Measurements from ENCODE around the gene SPSB1. TPM values are rescaled to one million over a fixed set of nuclear protein-coding genes. Genes with fewer than 3 reads are reported as not detected.

Gene SPSB1
- total and polyA plus RNA-seq, 7 experiments from 2014 or later, result 1.4 to 10.3 (median 1.9) TPM

GRCh38 chr1:9294405-9294773 is 1.7 kb downstream of the SPSB1 start:
- H3K27ac Mint-ChIP-seq, result no peak overlapping the region
- H3K4me3 Mint-ChIP-seq, result peak overlapping the region in 1 of 10 donors; percentile 57
- POLR2A ChIA-PET, result no interaction called here
- DNase-seq (no peak), ATAC-seq (no peak)
- intact Hi-C loops (cut with micrococcal nuclease), result loop anchor here (5.0 kb wide), 3 partner anchors 118 to 293 kb away; partner anchors contain the start of gene TMEM201 (in 1 of the 2)
- peaks cover 6 to 35% (median 27%) of the 10 kb centered on the region in 7 donors for H3K4me1 Mint-ChIP-seq
- CTCF ChIA-PET, result interaction anchor here (0.6 kb wide), 1 partner anchor 85 kb away, joined by 3 read pairs; no protein-coding TSS in a partner anchor
- H3K27me3 Mint-ChIP-seq, result no peaks in the 10 kb centered on the region
- Histone ChIP-seq H3K36me3 (ENCODE audit: control insufficient read depth in 2 of 3, insufficient read depth in 3 of 3, low read length in 3 of 3) (no peaks in the 10 kb centered on the region), H3K9me3 (ENCODE audit: control insufficient read depth in 2 of 3, low read length in 3 of 3) (no peaks in the 10 kb centered on the region), H3K4me3 (ENCODE audit: low read length) (peak overlapping the region; percentile 55), H3K27me3 (ENCODE audit: control insufficient read depth in 2 of 2, insufficient read depth in 2 of 2, low read length in 2 of 2) (no peaks in the 10 kb centered on the region), H3K4me1 (ENCODE audit: control insufficient read depth in 2 of 2, insufficient read depth in 2 of 2, low read length in 2 of 2) (peaks cover 6 to 19% of the 10 kb centered on the region in 2 donors), H3K27ac (ENCODE audit: low read depth, low read length) (no peak overlapping the region)
- H3K9me3 Mint-ChIP-seq, result no peaks in the 10 kb centered on the region
- peaks cover 0 to 5% (median 0%) of the 10 kb centered on the region in 5 donors for H3K36me3 Mint-ChIP-seq

- Histone ChIP-seq H3K4me1 (ENCODE audit: control insufficient read depth in 2 of 2, insufficient read depth in 2 of 2, low read length in 2 of 2) (peaks cover 6 to 15% of the 10 kb centered on the region in 2 donors), H3K27ac (ENCODE audit: low read depth, low read length) (no peak overlapping the region), H3K4me3 (ENCODE audit: low read length) (no peak overlapping the region), H3K9me3 (ENCODE audit: control insufficient read depth in 2 of 3, low read length in 3 of 3) (no peaks in the 10 kb centered on the region), H3K36me3 (ENCODE audit: control insufficient read depth in 2 of 3, insufficient read depth in 3 of 3, low read length in 3 of 3) (no peaks in the 10 kb centered on the region), H3K27me3 (ENCODE audit: control insufficient read depth in 2 of 2, insufficient read depth in 2 of 2, low read length in 2 of 2) (no peaks in the 10 kb centered on the region)
- Mint-ChIP-seq H3K27ac (peak overlapping the region in 5 of 9 donors; percentile 38 to 84 (median 59)), H3K27me3 (no peaks in the 10 kb centered on the region), H3K9me3 (no peaks in the 10 kb centered on the region), H3K4me1 (peaks cover 6 to 29% (median 22%) of the 10 kb centered on the region in 7 donors), H3K36me3 (peaks cover 0 to 5% (median 0%) of the 10 kb centered on the region in 5 donors), H3K4me3 (peak overlapping the region in 6 of 10 donors; percentile 37 to 64 (median 50))
- DNase-seq, result no peak
- CTCF ChIA-PET, result interaction anchor here (0.6 kb wide), 1 partner anchor 84 kb away, joined by 3 read pairs; no protein-coding TSS in a partner anchor
- intact Hi-C loops (cut with micrococcal nuclease), result loop anchor here (5.0 kb wide), 3 partner anchors 117 to 292 kb away; partner anchors contain the start of gene TMEM201 (in 1 of the 2)
- ATAC-seq, result no peak
- POLR2A ChIA-PET, result interaction anchor here (1.0 kb wide), 1 partner anchor 9 kb away, joined by 3 read pairs; no protein-coding TSS in a partner anchor
Measured at GRCh38 chr1:9294910-9295636, 2.4 kb downstream of the SPSB1 start.

- no peaks in the 10 kb centered on the region for H3K27me3 ChIP-seq (ENCODE audit: control insufficient read depth in 2 of 2, insufficient read depth in 2 of 2, low read length in 2 of 2)
- peaks cover 6 to 15% of the 10 kb centered on the region in 2 donors for H3K4me1 ChIP-seq (ENCODE audit: control insufficient read depth in 2 of 2, insufficient read depth in 2 of 2, low read length in 2 of 2)
- no peak overlapping the region for H3K4me3 ChIP-seq (ENCODE audit: low read length)
- peaks cover 9 to 33% (median 23%) of the 10 kb centered on the region in 7 donors for H3K4me1 Mint-ChIP-seq
- POLR2A ChIA-PET, result interaction anchor here (1.0 to 1.2 kb wide), 2 partner anchors 8 to 60 kb away, joined by 3 read pairs; no protein-coding TSS in a partner anchor
- DNase-seq, result no peak
- H3K9me3 Mint-ChIP-seq, result no peaks in the 10 kb centered on the region
- H3K36me3 Mint-ChIP-seq, result peaks cover 0 to 9% (median 4%) of the 10 kb centered on the region in 5 donors
- intact Hi-C loops (cut with micrococcal nuclease), result no loop called here
- CTCF ChIA-PET, result interaction anchor here (2.2 kb wide), 1 partner anchor 159 kb away, joined by 5 read pairs; no protein-coding TSS in a partner anchor
- H3K36me3 ChIP-seq (ENCODE audit: control insufficient read depth in 2 of 3, insufficient read depth in 3 of 3, low read length in 3 of 3), result no peaks in the 10 kb centered on the region
- H3K27ac ChIP-seq (ENCODE audit: low read depth, low read length), result no peak overlapping the region
- peak overlapping the region in 1 of 9 donors; percentile 51 for H3K27ac Mint-ChIP-seq
- H3K27me3 Mint-ChIP-seq, result no peaks in the 10 kb centered on the region
- no peaks in the 10 kb centered on the region for H3K9me3 ChIP-seq (ENCODE audit: control insufficient read depth in 2 of 3, low read length in 3 of 3)
- H3K4me3 Mint-ChIP-seq, result peak overlapping the region in 7 of 10 donors; percentile 2 to 64 (median 37)
- ATAC-seq, result no peak
Measured at GRCh38 chr1:9295884-9296283, 3.2 kb downstream of the SPSB1 start.

GRCh38 chr1:9296850-9297249 is 4.2 kb downstream of the SPSB1 start:
- ChIA-PET POLR2A (interaction anchor here (0.6 to 1.2 kb wide), 2 partner anchors 59 to 534 kb away, joined by 3 read pairs; no protein-coding TSS in a partner anchor), CTCF (interaction anchor here (2.2 kb wide), 1 partner anchor 158 kb away, joined by 5 read pairs; no protein-coding TSS in a partner anchor)
- ATAC-seq, result no peak

GRCh38 chr1:9297831-9298230 is 5.1 kb downstream of the SPSB1 start:
- Histone ChIP-seq H3K4me3 (ENCODE audit: low read length) (no peak overlapping the region), H3K27me3 (ENCODE audit: control insufficient read depth in 2 of 2, insufficient read depth in 2 of 2, low read length in 2 of 2) (no peaks in the 10 kb centered on the region), H3K36me3 (ENCODE audit: control insufficient read depth in 2 of 3, insufficient read depth in 3 of 3, low read length in 3 of 3) (no peaks in the 10 kb centered on the region), H3K4me1 (ENCODE audit: control insufficient read depth in 2 of 2, insufficient read depth in 2 of 2, low read length in 2 of 2) (peaks cover 6 to 15% of the 10 kb centered on the region in 2 donors), H3K9me3 (ENCODE audit: control insufficient read depth in 2 of 3, low read length in 3 of 3) (no peaks in the 10 kb centered on the region), H3K27ac (ENCODE audit: low read depth, low read length) (no peak overlapping the region)
- ATAC-seq, result no peak
- Mint-ChIP-seq H3K4me1 (peaks cover 12 to 42% (median 23%) of the 10 kb centered on the region in 7 donors), H3K9me3 (no peaks in the 10 kb centered on the region), H3K4me3 (no peak overlapping the region), H3K27ac (no peak overlapping the region), H3K36me3 (peaks cover 0 to 11% (median 4%) of the 10 kb centered on the region in 5 donors), H3K27me3 (no peaks in the 10 kb centered on the region)
- intact Hi-C loops (cut with micrococcal nuclease), result no loop called here
- ChIA-PET POLR2A (interaction anchor here (1.1 kb wide), 1 partner anchor 193 kb away, joined by 5 read pairs; no protein-coding TSS in a partner anchor), CTCF (interaction anchor here (0.6 to 2.2 kb wide), 3 partner anchors 9 to 193 kb away, joined by 3 to 8 read pairs (median 5); no protein-coding TSS in a partner anchor)
- DNase-seq, result no peak

More at GRCh38 chr1:9296850-9297249, 4.2 kb downstream of the SPSB1 start:
- H3K4me1 ChIP-seq (ENCODE audit: control insufficient read depth in 2 of 2, insufficient read depth in 2 of 2, low read length in 2 of 2), result peaks cover 6 to 15% of the 10 kb centered on the region in 2 donors
- Mint-ChIP-seq H3K27me3 (no peaks in the 10 kb centered on the region), H3K9me3 (no peaks in the 10 kb centered on the region), H3K4me3 (peak overlapping the region in 1 of 10 donors; percentile 25), H3K4me1 (peaks cover 11 to 34% (median 25%) of the 10 kb centered on the region in 7 donors), H3K27ac (no peak overlapping the region), H3K36me3 (peaks cover 0 to 11% (median 4%) of the 10 kb centered on the region in 5 donors)
- DNase-seq, result no peak
- H3K9me3 ChIP-seq (ENCODE audit: control insufficient read depth in 2 of 3, low read length in 3 of 3), result no peaks in the 10 kb centered on the region
- H3K36me3 ChIP-seq (ENCODE audit: control insufficient read depth in 2 of 3, insufficient read depth in 3 of 3, low read length in 3 of 3), result no peaks in the 10 kb centered on the region
- intact Hi-C loops (cut with micrococcal nuclease), result no loop called here
- no peak overlapping the region for H3K27ac ChIP-seq (ENCODE audit: low read depth, low read length)
- H3K27me3 ChIP-seq (ENCODE audit: control insufficient read depth in 2 of 2, insufficient read depth in 2 of 2, low read length in 2 of 2), result no peaks in the 10 kb centered on the region
- no peak overlapping the region for H3K4me3 ChIP-seq (ENCODE audit: low read length)

GRCh38 chr1:9298282-9298681 is 5.6 kb downstream of the SPSB1 start:
- Mint-ChIP-seq H3K9me3 (no peaks in the 10 kb centered on the region), H3K36me3 (peaks cover 0 to 11% (median 4%) of the 10 kb centered on the region in 5 donors), H3K27ac (no peak overlapping the region), H3K27me3 (no peaks in the 10 kb centered on the region), H3K4me1 (peaks cover 14 to 45% (median 23%) of the 10 kb centered on the region in 7 donors), H3K4me3 (no peak overlapping the region)
- DNase-seq (no peak), ATAC-seq (no peak)
- Histone ChIP-seq H3K9me3 (ENCODE audit: control insufficient read depth in 2 of 3, low read length in 3 of 3) (no peaks in the 10 kb centered on the region), H3K4me1 (ENCODE audit: control insufficient read depth in 2 of 2, insufficient read depth in 2 of 2, low read length in 2 of 2) (peaks cover 6 to 15% of the 10 kb centered on the region in 2 donors), H3K4me3 (ENCODE audit: low read length) (no peak overlapping the region), H3K27ac (ENCODE audit: low read depth, low read length) (no peak overlapping the region), H3K27me3 (ENCODE audit: control insufficient read depth in 2 of 2, insufficient read depth in 2 of 2, low read length in 2 of 2) (no peaks in the 10 kb centered on the region), H3K36me3 (ENCODE audit: control insufficient read depth in 2 of 3, insufficient read depth in 3 of 3, low read length in 3 of 3) (no peaks in the 10 kb centered on the region)
- ChIA-PET CTCF (interaction anchor here (0.8 to 2.2 kb wide), 2 partner anchors 9 to 157 kb away, joined by 5 to 8 read pairs; no protein-coding TSS in a partner anchor), POLR2A (interaction anchor here (1.1 kb wide), 1 partner anchor 192 kb away, joined by 5 read pairs; no protein-coding TSS in a partner anchor)
- intact Hi-C loops (cut with micrococcal nuclease), result no loop called here
